ENCODE data around the gene HDAC1.

Gene HDAC1

GRCh38 chr1:32376199-32376598 is 84.3 kb downstream of the HDAC1 start:
- DNase-seq, result no peak

DNA sequence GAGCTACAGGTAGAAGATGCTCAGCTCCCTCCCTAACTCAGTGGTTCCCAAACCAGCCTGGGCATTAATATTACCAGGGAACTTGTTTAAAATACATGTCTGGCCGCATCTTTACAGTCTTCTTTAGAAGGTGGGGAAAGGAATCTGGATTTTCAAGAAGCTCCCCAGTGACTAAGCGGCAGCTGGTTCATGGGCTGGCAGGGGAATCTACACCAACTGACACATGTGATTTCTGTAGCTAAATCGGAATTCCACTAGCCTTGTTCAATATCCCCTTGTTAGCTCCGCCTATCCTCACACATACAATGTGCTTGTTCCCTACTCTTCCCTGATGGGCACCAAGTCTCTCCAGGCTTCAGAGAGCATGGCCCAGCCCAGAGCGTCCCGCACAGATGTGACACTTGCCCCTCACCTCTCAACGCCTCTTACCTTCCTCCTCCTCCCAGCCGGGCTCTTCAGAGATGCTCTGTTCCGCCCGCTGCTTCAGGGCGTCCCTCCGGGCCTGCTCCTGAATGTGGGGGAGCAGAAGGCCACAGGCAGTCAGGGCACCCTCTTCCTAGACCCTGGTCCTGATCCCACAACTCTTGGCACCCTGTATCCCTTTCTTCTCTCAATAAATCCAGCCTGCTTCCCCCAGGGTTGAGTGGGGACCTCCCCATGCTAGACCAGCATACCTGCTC is 85.8 kb downstream of the HDAC1 start:
- no peak for DNase-seq

DNA sequence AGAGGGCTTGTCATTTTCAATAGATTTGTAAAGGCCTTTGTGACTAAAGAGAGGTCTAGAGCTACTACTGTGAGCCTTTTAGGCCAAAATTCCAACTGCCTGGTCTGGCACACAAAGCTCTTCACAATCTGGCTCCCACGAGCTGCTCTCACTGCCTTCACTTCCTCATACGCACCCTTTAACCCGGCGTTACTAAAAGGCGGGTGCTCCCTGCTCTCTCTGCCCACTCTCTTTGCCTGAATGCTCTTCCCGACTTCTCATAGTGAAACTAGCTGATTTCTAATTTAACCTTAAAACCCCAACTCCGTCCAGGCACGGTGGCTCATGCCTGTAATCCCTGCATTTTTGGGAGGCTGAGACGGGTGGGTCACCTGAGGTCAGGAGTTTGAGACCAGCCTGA is 88.2 kb downstream of the HDAC1 start:
- DNase-seq, result no peak
